HEK293T (cell line): ENCODE results near the gene FGFRL1.
"Not testable (repeated sequence)": the region's sequence is repeated elsewhere in the genome, so short reads cannot be mapped to it uniquely, and the experiment has no call there.

Source experiments
- CTCF ChIA-PET: fragments of 350-600 bp; formaldehyde crosslinking; extraction: SDS; loops from one replicate; lab custom pipeline; 2021; ENCODE audit warnings: antibody characterized with exemption, inconsistent platforms; lab: Yijun Ruan, JAX
- POLR2A ChIA-PET: fragments of 350-600 bp; formaldehyde crosslinking; extraction: SDS; loops from one replicate; lab custom pipeline; 2020; ENCODE audit warnings: antibody characterized with exemption, inconsistent platforms; lab: Yijun Ruan, JAX
- DNase-seq: peaks from one replicate; pipeline ENCODE4 v3.0.0; 2012; ENCODE audit warnings: mixed read lengths; ENCODE audit errors: extremely low spot score
- ARNT ChIP-seq: fragments of 450-650 bp; IDR thresholded peaks from 2 replicates; pipeline ENCODE4 v1.6.1; 2017; ENCODE audit warnings: mild to moderate bottlenecking
- BHLHE40 ChIP-seq: fragments of 450-650 bp; IDR thresholded peaks from 2 replicates; pipeline ENCODE4 v1.6.1; 2016; ENCODE audit warnings: mild to moderate bottlenecking, moderate library complexity, borderline replicate concordance
- CTBP1 ChIP-seq: fragments of 450-650 bp; IDR thresholded peaks from 2 replicates; pipeline ENCODE4 v1.6.1; 2016; ENCODE audit warnings: borderline replicate concordance
- ELF4 ChIP-seq: fragments of 450-650 bp; IDR thresholded peaks from 2 replicates; pipeline ENCODE4 v1.6.1; 2017; ENCODE audit warnings: antibody characterized with exemption
- FOXA1 ChIP-seq: fragments of 450-650 bp; IDR thresholded peaks from 2 replicates; pipeline ENCODE4 v1.6.1; 2016; ENCODE audit warnings: mild to moderate bottlenecking
- FOXK2 ChIP-seq: fragments of 450-650 bp; IDR thresholded peaks from 2 replicates; pipeline ENCODE4 v1.6.1; 2016; ENCODE audit warnings: mild to moderate bottlenecking
- FOXM1 ChIP-seq: fragments of 450-650 bp; IDR thresholded peaks from 2 replicates; pipeline ENCODE4 v1.6.1; 2017; ENCODE audit warnings: mild to moderate bottlenecking, borderline replicate concordance
- HDGF ChIP-seq: fragments of 450-650 bp; IDR thresholded peaks from 2 replicates; pipeline ENCODE4 v1.6.1; 2017; ENCODE audit warnings: antibody characterized with exemption, borderline replicate concordance
- L3MBTL2 ChIP-seq: fragments of 450-650 bp; conservative IDR thresholded peaks from 2 replicates; pipeline ENCODE4 v1.6.1; 2016; ENCODE audit warnings: mild to moderate bottlenecking
- LEF1 ChIP-seq: fragments of 450-650 bp; IDR thresholded peaks from 2 replicates; pipeline ENCODE4 v1.6.1; 2017; ENCODE audit warnings: mild to moderate bottlenecking, borderline replicate concordance
- NFRKB ChIP-seq: fragments of 450-650 bp; IDR thresholded peaks from 2 replicates; pipeline ENCODE4 v1.6.1; 2016; ENCODE audit warnings: mild to moderate bottlenecking, moderate library complexity
- SP1 ChIP-seq: fragments of 450-650 bp; IDR thresholded peaks from 2 replicates; pipeline ENCODE4 v1.6.1; 2017
- SUZ12 ChIP-seq: fragments of 450-650 bp; IDR thresholded peaks from 2 replicates; pipeline ENCODE4 v1.6.1; 2016; ENCODE audit warnings: mild to moderate bottlenecking
- TARDBP ChIP-seq: fragments of 450-650 bp; IDR thresholded peaks from 2 replicates; pipeline ENCODE4 v1.6.1; 2016
- ZNF384 ChIP-seq: fragments of 450-650 bp; IDR thresholded peaks from 2 replicates; pipeline ENCODE4 v1.6.1; 2016
- TF ChIP-seq, protein P1 (sequence below): fragments of 450-650 bp; IDR thresholded peaks from 2 replicates; pipeline ENCODE4 v1.6.1; 2016

The FGFRL1 gene

DNA sequence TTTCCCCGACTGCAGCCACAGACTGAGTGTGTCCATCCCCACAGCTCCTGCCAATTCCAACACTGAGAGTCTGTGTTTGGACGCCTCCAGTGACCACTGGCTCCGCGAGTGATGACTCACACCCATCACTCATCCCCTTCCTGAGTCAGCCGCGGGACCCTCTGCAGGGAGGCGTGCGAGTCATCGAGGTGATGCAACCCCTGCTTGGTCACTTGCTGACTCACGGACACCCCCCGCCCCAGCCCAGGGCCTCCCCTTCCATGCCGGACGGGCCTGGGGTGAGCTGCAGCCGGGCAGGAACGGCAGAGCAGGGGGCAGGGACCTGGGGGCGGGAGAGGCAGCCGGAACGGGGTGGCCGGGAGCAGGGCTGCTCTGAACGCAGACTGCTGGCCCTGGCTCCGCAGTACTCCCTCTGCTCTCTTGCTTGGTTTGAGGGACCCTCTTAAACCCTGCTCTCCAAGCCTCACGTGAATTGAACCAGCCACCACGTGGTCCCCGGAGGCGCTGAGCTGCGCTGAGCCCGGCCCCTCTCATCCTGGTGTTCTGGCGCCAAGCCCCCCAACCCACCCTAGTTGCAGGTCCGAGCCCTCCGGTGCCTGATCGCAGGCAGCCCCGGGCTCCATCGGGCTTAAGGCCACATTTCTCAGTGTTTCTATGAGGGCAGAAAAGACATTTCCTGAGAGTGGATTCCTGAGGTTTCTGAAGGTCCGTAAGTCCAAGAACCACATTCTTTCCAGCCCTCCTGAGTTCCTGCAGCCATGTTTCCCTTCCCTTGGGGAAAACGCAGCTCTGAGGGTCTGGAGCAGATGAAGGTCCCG lies 32.4 kb downstream of the FGFRL1 start:
- DNase-seq = no peak
- no peak for TF ChIP-seq L3MBTL2
- TF ChIP-seq, protein P1, sequence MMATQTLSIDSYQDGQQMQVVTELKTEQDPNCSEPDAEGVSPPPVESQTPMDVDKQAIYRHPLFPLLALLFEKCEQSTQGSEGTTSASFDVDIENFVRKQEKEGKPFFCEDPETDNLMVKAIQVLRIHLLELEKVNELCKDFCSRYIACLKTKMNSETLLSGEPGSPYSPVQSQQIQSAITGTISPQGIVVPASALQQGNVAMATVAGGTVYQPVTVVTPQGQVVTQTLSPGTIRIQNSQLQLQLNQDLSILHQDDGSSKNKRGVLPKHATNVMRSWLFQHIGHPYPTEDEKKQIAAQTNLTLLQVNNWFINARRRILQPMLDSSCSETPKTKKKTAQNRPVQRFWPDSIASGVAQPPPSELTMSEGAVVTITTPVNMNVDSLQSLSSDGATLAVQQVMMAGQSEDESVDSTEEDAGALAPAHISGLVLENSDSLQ = peak; percentile 85
- CTCF ChIA-PET = no interaction called here
- POLR2A ChIA-PET = interaction anchor here (1.0 kb wide), 1 partner anchor 9 kb away, joined by 3 read pairs; no protein-coding TSS in a partner anchor

- ChIA-PET CTCF (no interaction called here), POLR2A (no interaction called here)
- no peak for DNase-seq
- TF ChIP-seq TARDBP (no peak), LEF1 (no peak), ELF4 (no peak), CTBP1 (no peak), ARNT (no peak), FOXK2 (no peak), L3MBTL2 (no peak), ZNF384 (no peak), SUZ12 (no peak), SP1 (no peak), HDGF (no peak), FOXM1 (no peak), NFRKB (no peak), BHLHE40 (no peak)
- TF ChIP-seq, protein P1 = no peak
Observed at GRCh38 chr4:1044469-1045192, 33.2 kb downstream of the FGFRL1 start.

DNA sequence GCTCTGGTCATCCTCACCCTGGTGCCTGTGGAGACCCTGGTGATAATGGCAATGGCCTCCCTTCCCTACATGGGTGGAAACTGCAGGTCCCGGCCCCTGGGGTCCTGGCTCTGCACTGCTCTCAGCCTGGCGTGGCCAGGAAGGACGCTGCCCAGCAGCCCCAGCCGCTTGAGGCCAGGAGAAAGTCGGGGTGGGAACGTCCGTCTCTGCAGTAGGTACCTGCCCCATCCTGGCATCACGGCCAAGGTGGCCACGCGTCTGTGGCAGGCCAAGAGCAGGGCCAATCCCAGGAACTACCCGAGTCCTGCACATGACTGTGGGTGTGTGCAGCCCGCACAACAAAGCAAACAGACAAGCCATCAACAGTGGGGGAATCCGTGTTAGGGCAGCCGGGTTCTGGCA lies 33.8 kb downstream of the FGFRL1 start:
- POLR2A ChIA-PET = no interaction called here
- no peak for TF ChIP-seq SP1
- no peak for TF ChIP-seq L3MBTL2
- no peak for TF ChIP-seq ZNF384
- no peak for TF ChIP-seq TARDBP
- no peak for TF ChIP-seq LEF1
- no peak for TF ChIP-seq CTBP1
- TF ChIP-seq NFRKB = no peak
- TF ChIP-seq BHLHE40 = no peak
- no peak for TF ChIP-seq FOXM1
- TF ChIP-seq HDGF = no peak
- no peak for TF ChIP-seq ELF4
- TF ChIP-seq FOXA1 = no peak
- TF ChIP-seq, protein P1 = no peak
- TF ChIP-seq FOXK2 = no peak
- no peak for TF ChIP-seq ARNT
- no peak for TF ChIP-seq SUZ12
- CTCF ChIA-PET = no interaction called here
- no peak for DNase-seq

DNA sequence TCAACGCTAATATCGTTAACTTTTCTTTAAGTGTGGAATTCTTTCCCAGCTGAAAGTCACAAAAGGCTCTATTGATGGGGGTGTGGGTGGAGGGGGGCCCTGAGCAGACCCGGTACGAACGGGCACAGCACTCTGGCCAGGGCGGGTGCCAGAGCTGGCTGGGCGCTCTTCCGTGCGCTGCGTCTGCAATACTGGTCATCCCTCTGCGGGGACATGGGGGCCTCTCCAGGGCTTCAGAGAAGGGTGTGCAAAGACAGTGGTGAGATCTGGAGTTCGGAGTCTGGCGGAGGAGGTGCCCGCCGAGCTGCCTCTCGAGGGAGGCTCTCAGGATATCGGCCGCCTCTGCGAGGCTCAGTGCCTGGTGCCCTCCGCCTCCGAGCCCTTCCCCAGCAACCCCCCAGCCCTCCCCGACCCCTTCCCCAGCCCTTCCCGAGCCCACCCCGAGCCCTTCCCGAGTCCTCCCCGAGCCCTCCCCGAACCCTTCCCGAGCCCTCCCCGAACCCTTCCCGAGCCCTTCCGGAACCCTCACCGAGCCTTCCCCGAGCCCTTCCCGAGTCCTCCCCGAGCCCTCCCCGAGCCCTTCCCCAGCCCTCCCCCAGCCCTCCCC lies 34.3 kb downstream of the FGFRL1 start:
- ChIA-PET POLR2A (no interaction called here), CTCF (no interaction called here)
- TF ChIP-seq CTBP1 = no peak
- TF ChIP-seq ARNT = no peak
- no peak for TF ChIP-seq ZNF384
- TF ChIP-seq HDGF = no peak
- TF ChIP-seq FOXM1 = no peak
- peak; percentile 65 for DNase-seq

GRCh38 chr4:1046581-1047011 lies 35.2 kb downstream of the FGFRL1 start:
- DNase-seq = peak; percentile 57
- CTCF ChIA-PET, POLR2A ChIA-PET: not testable (repeated sequence)

DNA sequence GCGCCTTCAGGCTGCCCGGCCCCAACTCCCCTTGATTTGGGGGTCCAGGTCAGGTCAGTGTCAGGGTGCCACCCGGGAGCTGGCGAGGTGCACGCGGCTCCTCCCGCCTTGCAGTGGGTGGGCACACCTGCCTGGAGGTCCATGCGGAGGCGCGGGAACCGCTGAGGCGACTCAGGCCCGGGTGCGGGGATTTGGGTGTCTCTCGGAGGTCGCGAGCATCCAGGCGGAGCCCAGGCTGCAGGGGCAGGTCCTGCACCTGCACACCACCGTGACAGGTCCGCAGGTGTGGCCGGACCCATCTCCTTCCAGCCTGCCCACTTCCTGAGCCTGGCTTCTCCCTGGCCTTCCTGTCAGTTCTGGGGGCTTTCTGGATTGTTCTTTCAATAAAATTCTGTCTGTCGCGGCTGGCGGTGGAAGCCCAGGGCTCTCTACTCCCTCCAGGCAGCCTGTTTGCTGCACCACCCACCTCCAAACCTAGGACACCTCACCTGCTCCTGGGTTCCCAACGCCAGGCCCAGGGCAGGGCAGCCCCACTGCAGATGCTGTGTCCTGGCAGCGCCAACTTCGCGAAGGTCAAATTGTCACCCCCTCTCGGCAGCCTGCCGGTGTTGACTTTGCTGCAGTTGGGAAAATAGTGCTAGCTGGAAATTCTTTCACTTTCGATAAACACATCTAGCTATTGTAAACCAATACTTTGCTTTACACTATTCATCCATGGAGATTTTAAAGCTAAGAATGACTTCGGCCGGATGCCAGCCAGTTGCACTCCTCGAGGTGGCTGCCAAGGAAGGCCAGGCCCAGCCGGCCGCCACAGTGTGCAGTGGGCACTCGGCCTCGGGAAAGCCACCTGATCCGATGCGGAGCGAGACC lies 35.9 kb downstream of the FGFRL1 start:
- ChIA-PET POLR2A (no interaction called here), CTCF (no interaction called here)
- DNase-seq = no peak
- TF ChIP-seq NFRKB (no peak), FOXK2 (no peak), SP1 (no peak), HDGF (no peak), SUZ12 (no peak)
- TF ChIP-seq, protein P1 = no peak
